HG03432 (cell line): ENCODE results near the gene PRODH2.
"Not testable (repeated sequence)": the region's sequence is repeated elsewhere in the genome, so short reads cannot be mapped to it uniquely, and the experiment has no call there.

Experiments
- ATAC-seq: cut with Tn5 transposase; IDR thresholded peaks from one replicate; pipeline ENCODE4 v1.9.1; 2021; ENCODE audit warnings: mild to moderate bottlenecking, moderate library complexity; ENCODE audit not compliant: unreplicated experiment

The PRODH2 gene

GRCh38 chr19:35796645-35797542 lies 15.8 kb downstream of the PRODH2 start:
- ATAC-seq, result no peak

GRCh38 chr19:35795564-35795963 lies 17.1 kb downstream of the PRODH2 start:
- not testable (repeated sequence) for ATAC-seq

DNA sequence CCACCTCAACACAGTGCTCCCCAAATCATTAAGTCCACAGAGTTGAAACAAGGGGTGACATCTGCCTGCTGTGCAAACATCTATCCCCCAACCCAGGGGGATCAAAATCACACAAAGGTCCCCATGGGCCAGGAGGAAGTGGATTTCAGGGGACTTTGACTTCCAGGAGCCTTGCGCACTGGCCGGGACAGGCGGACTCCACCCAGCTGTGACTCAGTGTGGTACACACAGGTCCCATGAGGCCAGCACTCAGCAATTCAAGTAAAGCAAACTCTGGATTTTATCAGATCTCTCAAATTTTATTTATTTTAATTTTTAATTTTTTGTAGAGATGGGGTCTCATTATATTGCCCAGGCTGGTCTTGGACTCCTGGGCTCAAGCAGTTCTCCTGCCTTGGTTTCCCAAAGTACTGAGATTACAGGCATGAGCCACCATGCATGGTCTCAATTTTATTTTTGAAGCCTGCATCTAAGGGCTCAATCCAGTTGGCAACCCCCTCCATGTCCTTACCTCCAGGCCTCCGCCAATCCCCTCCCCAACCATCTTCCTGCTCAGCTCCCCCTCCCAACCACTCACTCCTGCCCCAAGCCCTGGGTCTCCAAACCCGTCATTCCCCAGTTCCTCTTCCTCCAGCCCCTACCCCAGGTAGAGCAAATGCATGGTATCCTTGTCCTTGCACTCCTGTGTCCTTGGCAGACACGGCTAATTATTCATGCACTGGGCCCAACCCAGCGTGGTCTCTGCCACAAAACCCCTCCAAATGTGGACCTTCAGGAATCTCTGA lies 19.1 kb downstream of the PRODH2 start:
- no peak for ATAC-seq

- ATAC-seq, result no peak
These were observed 19.8 kb downstream of the PRODH2 start for GRCh38 chr19:35792888-35793287.

GRCh38 chr19:35792312-35792711 lies 20.3 kb downstream of the PRODH2 start:
- ATAC-seq, result no peak

DNA sequence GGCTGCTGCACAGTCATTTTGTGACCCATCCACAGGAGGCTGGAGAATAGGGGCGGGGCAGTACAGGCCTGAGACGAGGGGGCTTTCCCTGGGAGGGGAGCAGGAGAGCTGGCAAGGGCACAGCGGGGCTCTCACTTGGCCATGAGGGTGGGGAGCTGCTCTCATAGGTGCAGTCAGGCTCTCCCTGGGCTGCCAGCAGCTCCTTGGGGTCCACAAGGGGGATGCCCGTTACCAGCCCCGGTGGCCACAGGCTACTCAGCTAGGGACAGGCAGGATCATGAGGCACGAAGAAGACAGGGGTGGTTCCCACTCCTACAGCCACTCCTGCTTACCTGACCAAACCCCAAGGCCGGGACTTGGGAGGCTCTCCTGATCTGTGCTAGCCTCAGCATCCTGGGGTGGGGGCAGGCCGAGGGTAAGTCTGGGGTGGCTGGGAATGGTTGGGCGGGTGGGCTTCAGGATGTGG lies 20.8 kb downstream of the PRODH2 start:
- no peak for ATAC-seq

DNA sequence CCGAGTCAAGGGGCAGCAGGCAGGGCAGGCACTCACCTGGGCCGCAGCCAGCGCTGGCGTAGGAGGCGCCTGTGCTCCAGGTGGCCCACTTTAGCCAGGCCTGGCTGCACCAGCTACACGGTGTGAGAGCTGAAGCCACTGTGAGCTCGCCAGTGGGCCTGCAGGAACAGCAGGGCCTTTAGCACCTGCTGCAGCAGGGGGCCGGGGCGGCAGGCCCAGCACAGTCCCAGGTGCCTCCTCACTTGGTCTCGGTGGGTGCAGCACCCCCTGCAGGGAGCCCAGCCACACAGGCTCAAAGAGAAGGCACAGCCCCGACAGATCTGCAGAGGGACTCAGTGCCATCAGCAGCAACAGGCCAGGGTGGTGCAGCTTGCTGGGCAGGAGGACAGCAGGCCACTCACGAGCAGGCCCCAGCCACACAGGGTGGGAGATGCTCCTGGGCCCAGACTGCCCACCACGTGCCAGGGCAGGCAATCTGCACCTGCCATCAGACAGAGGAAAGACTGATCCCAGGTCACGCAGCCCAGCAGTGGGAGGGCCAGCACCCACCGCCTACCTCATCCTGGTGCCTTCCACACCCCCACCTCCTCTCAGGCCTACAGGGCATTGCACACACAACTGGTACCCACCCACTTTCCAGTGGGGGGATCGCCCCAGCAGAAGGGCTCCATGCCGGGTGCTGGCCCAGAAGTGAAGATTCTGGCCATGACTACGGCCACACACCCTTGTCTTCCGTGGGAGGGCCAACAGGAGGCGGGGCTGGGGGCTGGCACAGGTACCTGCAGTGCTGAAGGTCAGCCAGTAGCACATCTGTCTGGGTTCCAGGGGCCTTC lies 21.4 kb downstream of the PRODH2 start:
- no peak for ATAC-seq

GRCh38 chr19:35789978-35790944 lies 22.4 kb downstream of the PRODH2 start:
- no peak for ATAC-seq

- no peak for ATAC-seq
These were observed 23.3 kb downstream of the PRODH2 start for GRCh38 chr19:35789195-35789977.

DNA sequence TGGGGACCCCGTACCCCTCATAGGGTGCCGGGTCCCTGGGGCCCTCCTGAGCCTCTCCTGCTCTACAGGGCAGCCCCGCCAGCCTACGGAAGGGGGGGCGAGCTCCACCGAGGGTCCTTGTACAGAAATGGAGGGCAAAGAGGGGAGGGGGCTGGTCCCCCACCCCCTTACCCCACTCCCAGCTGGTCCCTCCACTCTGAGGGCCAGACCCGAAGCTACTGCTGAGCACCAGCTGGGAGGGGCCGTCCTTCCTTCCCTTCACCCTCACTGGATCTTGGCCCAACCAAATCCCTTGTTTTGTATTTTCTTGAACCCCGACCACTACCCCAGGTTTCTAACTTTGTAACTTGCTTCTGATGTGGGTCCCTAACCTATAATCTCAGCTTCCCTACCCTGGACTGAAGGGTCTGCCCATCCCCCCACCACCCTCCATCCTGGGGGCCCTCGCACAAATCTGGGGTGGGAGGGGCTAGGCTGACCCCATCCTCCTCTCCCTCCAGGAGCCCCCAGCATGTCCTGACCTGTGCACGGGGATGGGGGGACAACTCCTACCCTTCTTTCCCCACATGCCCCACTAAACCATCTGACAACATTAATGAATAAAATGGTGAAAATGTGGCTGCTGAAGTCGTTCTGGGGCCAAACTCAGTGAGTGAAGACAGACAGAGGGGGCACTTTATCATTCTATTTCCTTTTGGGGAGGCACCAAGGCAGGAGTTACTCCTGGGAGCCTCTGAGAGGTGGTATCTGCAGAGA lies 24.3 kb downstream of the PRODH2 start:
- no peak for ATAC-seq

DNA sequence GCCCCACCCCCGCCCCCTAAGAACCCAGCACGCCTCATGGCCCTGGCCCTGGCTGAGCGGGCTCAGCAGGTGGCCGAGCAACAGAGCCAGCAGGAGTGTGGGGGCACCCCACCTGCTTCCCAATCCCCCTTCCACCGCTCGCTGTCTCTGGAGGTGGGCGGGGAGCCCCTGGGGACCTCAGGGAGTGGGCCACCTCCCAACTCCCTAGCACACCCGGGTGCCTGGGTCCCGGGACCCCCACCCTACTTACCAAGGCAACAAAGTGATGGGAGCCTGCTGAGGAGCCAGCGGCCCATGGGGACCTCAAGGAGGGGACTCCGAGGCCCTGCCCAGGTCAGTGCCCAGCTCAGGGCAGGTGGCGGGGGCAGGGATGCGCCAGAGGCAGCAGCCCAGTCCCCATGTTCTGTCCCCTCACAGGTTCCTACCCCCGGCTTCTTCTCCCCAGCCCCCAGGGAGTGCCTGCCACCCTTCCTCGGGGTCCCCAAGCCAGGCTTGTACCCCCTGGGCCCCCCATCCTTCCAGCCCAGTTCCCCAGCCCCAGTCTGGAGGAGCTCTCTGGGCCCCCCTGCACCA lies 25.3 kb downstream of the PRODH2 start:
- no peak for ATAC-seq

DNA sequence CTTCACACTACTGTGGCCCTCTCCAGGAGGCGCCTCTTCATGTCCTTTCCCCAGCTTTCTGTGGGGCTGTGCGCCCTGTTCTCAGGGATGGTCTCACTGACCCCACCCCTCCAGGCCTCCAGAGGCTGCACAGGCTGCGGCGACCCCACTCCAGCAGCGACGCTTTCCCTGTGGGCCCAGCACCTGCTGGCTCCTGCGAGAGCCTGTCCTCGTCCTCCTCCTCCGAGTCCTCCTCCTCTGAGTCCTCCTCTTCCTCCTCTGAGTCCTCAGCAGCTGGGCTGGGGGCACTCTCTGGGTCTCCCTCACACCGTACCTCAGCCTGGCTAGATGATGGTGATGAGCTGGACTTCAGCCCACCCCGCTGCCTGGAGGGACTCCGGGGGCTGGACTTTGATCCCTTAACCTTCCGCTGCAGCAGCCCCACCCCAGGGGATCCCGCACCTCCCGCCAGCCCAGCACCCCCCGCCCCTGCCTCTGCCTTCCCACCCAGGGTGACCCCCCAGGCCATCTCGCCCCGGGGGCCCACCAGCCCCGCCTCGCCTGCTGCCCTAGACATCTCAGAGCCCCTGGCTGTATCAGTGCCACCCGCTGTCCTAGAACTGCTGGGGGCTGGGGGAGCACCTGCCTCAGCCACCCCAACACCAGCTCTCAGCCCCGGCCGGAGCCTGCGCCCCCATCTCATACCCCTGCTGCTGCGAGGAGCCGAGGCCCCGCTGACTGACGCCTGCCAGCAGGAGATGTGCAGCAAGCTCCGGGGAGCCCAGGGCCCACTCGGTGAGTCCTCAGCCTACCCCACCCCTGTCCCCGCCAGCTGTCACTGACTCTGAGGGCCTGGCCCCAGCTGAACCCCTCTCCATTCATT lies 26.1 kb downstream of the PRODH2 start:
- no peak for ATAC-seq

DNA sequence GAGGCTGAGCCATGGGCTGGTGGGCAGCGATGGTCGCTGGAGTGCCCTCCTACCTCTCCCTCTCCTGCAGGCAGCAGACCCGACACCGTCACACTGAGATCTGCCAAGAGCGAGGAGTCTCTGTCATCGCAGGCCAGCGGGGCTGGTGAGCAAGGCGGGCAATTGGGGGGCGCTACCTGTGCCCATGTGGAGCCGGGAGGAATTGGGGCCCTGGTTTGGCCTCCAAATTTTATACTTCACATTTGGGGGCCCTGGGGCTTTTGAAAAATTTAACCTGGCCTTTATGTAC lies 27.4 kb downstream of the PRODH2 start:
- no peak for ATAC-seq

DNA sequence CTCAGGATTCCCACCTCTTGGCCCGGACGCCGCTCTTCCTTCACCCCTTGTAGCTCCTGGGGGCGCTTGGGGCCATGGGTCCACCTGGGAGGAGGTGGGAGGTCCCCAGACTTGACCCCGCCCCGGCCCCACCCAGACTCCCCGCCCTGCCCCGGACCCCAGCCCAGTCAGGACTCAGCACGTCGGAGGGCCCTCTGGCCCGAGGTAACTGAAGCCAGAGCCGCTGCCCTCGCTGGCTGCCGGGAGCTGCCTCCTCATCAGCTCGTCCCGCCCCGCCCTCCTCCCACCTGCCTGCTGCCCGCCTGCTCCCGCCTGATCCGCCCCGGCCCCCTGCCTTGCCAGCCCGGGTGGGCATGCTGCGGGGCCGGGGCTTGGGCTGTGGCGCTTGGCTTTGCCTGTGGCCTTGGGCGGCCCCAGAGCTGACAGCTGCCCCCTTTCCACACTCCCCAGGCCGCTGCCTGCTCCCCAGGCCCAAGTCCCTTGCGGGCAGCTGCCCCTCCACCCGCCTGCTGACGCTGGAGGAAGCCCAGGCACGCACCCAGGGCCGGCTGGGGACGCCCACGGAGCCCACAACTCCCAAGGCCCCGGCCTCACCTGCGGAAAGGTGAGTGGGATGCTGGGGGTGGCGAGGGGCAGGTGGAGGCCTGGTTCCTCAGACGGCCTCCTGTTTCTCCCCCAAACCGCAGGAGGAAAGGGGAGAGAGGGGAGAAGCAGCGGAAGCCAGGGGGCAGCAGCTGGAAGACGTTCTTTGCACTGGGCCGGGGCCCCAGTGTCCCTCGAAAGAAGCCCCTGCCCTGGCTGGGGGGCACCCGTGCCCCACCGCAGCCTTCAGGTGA lies 27.9 kb downstream of the PRODH2 start:
- ATAC-seq, result no peak

GRCh38 chr19:35783469-35784434 lies 28.9 kb downstream of the PRODH2 start:
- ATAC-seq, result no peak
